Stomach (tissue), 9 donors: ENCODE measurements around the gene RCAN2. TPM values are rescaled to one million over a fixed set of nuclear protein-coding genes. Genes with fewer than 3 reads are reported as not detected.

Experiments used
- DNase-seq, 2 donors: peaks; one replicate each; pipeline versions ENCODE4 v3.0.0 to v3.0.0-alpha.2; 2013 to 2019
- H3K27ac ChIP-seq, 5 donors: fragments of 200-600 bp in 4 of 5; sonication (generic) in 4 of 5; one replicate each; pipeline ENCODE4 v1.5.1; 2013 to 2019; ENCODE audit warnings: mild to moderate bottlenecking in 1 of 5, moderate library complexity in 1 of 5
- H3K27me3 ChIP-seq, 3 donors: fragments of 200-600 bp; sonication (generic); one replicate each; pipeline ENCODE4 v1.5.1; 2017 to 2019; ENCODE audit warnings: mixed run types in 1 of 3
- H3K36me3 ChIP-seq, 4 donors: fragments of 200-600 bp; sonication (generic); 1 replicate in 3 of 4; 2 replicates in 1 of 4; pipeline ENCODE4 v1.5.1; 2016 to 2019
- H3K4me1 ChIP-seq, 4 donors: fragments of 200-600 bp; sonication (generic); one replicate each; pipeline ENCODE4 v1.5.1; 2016 to 2019
- H3K4me3 ChIP-seq, 4 donors: fragments of 200-600 bp; sonication (generic) in 3 of 4; one replicate each; pipeline ENCODE4 v1.5.1; 2016 to 2019; ENCODE audit warnings: mild to moderate bottlenecking in 1 of 4
- H3K9me3 ChIP-seq, 4 donors: fragments of 200-600 bp; sonication (generic); one replicate each; pipeline ENCODE4 v1.5.1; 2016 to 2019
- CTCF ChIP-seq, 7 experiments: fragments of 450-650 bp in 4 of 7; fragments of 200-600 bp in 3 of 7; sonication (generic) in 3 of 7; IDR thresholded peaks; one replicate each; pipeline ENCODE4 v1.5.1; 2016 to 2019; ENCODE audit warnings: antibody characterized with exemption in 7 of 7, control low read depth in 2 of 7, mild to moderate bottlenecking in 1 of 7
- EP300 ChIP-seq: sonication (generic); formaldehyde crosslinking; IDR thresholded peaks from one replicate; pipeline ENCODE4 v1.6.1; 2017; ENCODE audit warnings: antibody characterized with exemption
- POLR2A ChIP-seq, 4 donors: fragments of 450-650 bp; IDR thresholded peaks; one replicate each; pipeline ENCODE4 v1.6.1; 2016; ENCODE audit warnings: antibody characterized with exemption in 4 of 4, control low read depth in 2 of 4, mild to moderate bottlenecking in 1 of 4, moderate library complexity in 1 of 4
- POLR2AphosphoS5 ChIP-seq, 3 donors: sonication (generic); formaldehyde crosslinking; IDR thresholded peaks; one replicate each; pipeline ENCODE4 v1.6.1; 2016; ENCODE audit warnings: antibody characterized with exemption in 3 of 3
- WGBS, 5 donors: extraction: QIAGEN DNeasy Blood & Tissue Kit in 3 of 5; methylation state at CpG; one replicate each; pipeline versions ENCODE4 v1.1.5 to v1.1.7; 2013 to 2018; 5-methylcytosine and 5-hydroxymethylcytosine counted together
- intact Hi-C: fragments of 100-400 bp; cut with DNase I; formaldehyde crosslinking; loops from one replicate; pipeline ENCODE4 v1.15.1; 2023; ENCODE audit warnings: low total_unique reads
- polyA plus RNA-seq, 3 donors: library from polyadenylated mRNA; stranded (reverse); fragments of 200-250 nt; gene quantifications; one replicate each; pipeline ENCODE4 v1.2.3, GENCODE V29; 2013
- total RNA-seq, 5 donors: library from RNA; depleted of rRNA; stranded (reverse); fragments of >200 nt; gene quantifications; one replicate each; pipeline versions ENCODE4 v1.1.0 to v1.2.3, GENCODE V29; 2014 to 2016
- donor health status: healthy with polysubstance abuse.
- donor health status: Bipolar disorder and iron deficiency.
- donor health status: healthy.

RCAN2 gene
- total and polyA plus RNA-seq, 8 donors = 7.2 to 69.2 (median 21.4) TPM

- Histone ChIP-seq H3K27ac (no peak overlapping the region), H3K9me3 (no peaks in the 10 kb centered on the region), H3K36me3 (no peaks in the 10 kb centered on the region), H3K4me1 (peaks cover 0 to 5% (median 0%) of the 10 kb centered on the region in 4 donors), H3K4me3 (no peak overlapping the region), H3K27me3 (no peaks in the 10 kb centered on the region)
- intact Hi-C loops = loop anchor here (10.0 kb wide), 1 partner anchor 306 kb away; no protein-coding TSS in a partner anchor
- no peak for TF ChIP-seq EP300
- TF ChIP-seq POLR2AphosphoS5 (IDR thresholded peaks at IDR 0.05) = no peak
- no peak for TF ChIP-seq POLR2A (IDR thresholded peaks at IDR 0.05)
- no peak for TF ChIP-seq CTCF (IDR thresholded peaks at IDR 0.05)
- 67 to 81% (median 68%) methylated on average over 1 of the region's 1 CpG for WGBS, 5 donors
- no peak for DNase-seq
These were observed 90.4 kb downstream of the RCAN2 start for GRCh38 chr6:46400898-46401297.

GRCh38 chr6:46395530-46395929 is 95.7 kb downstream of the RCAN2 start:
- no peak for DNase-seq
- H3K4me1 ChIP-seq = peaks cover 0 to 21% (median 6%) of the 10 kb centered on the region in 4 donors
- intact Hi-C loops = no loop called here
- H3K4me3 ChIP-seq = no peak overlapping the region
- no peak overlapping the region for H3K27ac ChIP-seq
- H3K27me3 ChIP-seq = no peaks in the 10 kb centered on the region
- TF ChIP-seq POLR2AphosphoS5 (IDR thresholded peaks at IDR 0.05) (no peak), CTCF (IDR thresholded peaks at IDR 0.05) (no peak), POLR2A (IDR thresholded peaks at IDR 0.05) (no peak), EP300 (no peak)
- no peaks in the 10 kb centered on the region for H3K36me3 ChIP-seq
- WGBS, 5 donors = 40 to 58% (median 50%) methylated on average over 4 of the region's 4 CpGs
- no peaks in the 10 kb centered on the region for H3K9me3 ChIP-seq

GRCh38 chr6:46393940-46394337 is 97.3 kb downstream of the RCAN2 start:
- H3K27me3 ChIP-seq = no peaks in the 10 kb centered on the region
- H3K4me1 ChIP-seq = peaks cover 0 to 16% (median 6%) of the 10 kb centered on the region in 4 donors
- no peaks in the 10 kb centered on the region for H3K36me3 ChIP-seq
- no peak overlapping the region for H3K27ac ChIP-seq
- 62 to 75% (median 72%) methylated on average over 5 of the region's 5 CpGs for WGBS, 5 donors
- H3K4me3 ChIP-seq = no peak overlapping the region
- no peak for TF ChIP-seq POLR2AphosphoS5 (IDR thresholded peaks at IDR 0.05)
- TF ChIP-seq CTCF (IDR thresholded peaks at IDR 0.05) = no peak
- TF ChIP-seq POLR2A (IDR thresholded peaks at IDR 0.05) = no peak
- TF ChIP-seq EP300 = no peak
- H3K9me3 ChIP-seq = no peaks in the 10 kb centered on the region
- no peak for DNase-seq
- intact Hi-C loops = no loop called here

- TF ChIP-seq POLR2A (IDR thresholded peaks at IDR 0.05) (no peak), POLR2AphosphoS5 (IDR thresholded peaks at IDR 0.05) (no peak), EP300 (no peak), CTCF (IDR thresholded peaks at IDR 0.05) (no peak)
- Histone ChIP-seq H3K27me3 (no peaks in the 10 kb centered on the region), H3K4me1 (peaks cover 0 to 16% (median 6%) of the 10 kb centered on the region in 4 donors), H3K4me3 (no peak overlapping the region), H3K27ac (no peak overlapping the region), H3K9me3 (no peaks in the 10 kb centered on the region), H3K36me3 (no peaks in the 10 kb centered on the region)
- peak in 1 of 2 donors; percentile 31 for DNase-seq
- WGBS, 5 donors = 53 to 80% (median 68%) methylated on average over 2 of the region's 2 CpGs
- intact Hi-C loops = no loop called here
These were observed 97.9 kb downstream of the RCAN2 start for GRCh38 chr6:46393161-46393939.
